ENCODE results near the gene RUNDC1.

RUNDC1 gene

DNA sequence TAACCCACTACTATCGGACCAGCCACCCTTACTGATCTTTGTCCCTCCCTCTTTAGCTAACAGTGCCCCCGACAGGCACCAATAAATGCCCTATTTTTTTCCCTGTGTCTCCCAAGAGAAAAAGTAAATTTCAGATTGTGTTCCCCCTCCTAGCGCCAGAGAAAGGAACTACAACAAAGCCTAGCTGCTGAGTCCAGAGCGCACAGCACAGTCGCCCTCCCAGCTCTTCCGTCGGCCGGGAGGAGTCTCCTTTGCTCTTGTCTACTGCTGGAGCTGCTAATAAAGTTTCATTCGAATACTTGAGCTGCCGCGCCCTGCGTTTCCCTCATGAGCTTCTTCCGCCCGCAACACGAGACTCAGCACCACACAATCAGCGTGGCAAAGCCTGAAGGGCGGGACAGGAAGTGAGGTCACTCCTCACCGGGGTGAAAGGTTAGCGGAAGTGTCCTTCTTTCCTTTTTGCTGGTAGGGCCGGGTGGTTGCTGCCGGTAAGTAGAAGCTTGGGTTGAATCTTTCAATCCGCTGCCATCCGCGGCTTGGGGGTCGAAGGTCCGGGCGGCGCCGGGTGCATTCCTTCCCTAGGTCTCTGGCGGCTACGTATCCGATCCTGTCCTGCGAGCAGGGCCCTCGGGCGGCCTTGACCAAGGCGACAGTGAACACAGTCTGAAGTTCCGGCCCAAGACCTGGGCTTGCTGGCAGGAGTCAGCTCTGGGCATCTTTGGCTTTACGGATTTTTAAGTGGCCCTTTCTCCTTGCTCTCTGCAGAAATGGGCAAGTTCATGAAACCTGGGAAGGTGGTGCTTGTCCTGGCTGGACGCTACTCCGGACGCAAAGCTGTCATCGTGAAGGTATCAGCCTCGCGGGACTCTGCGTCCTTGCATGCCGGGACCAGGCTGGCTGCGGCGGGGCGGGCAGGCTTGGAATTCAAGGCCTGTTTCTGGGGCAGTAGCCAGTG, 17.9 kb downstream of the RUNDC1 start, which contains the start of gene RPL27 (continued):
- TF ChIP-seq ZIC2 (tag by site-specific recombination; IDR thresholded peaks at IDR 0.05) (peak; percentile 62), TRIM28 (IDR thresholded peaks at IDR 0.05; ENCODE audit: borderline replicate concordance, low read length) (peak; percentile 97), SCRT1 (tag by site-specific recombination; IDR thresholded peaks at IDR 0.05; ENCODE audit: borderline replicate concordance) (no peak), ZNF324 (tag by site-specific recombination; IDR thresholded peaks at IDR 0.05) (peak; percentile 100), WT1 (tag by site-specific recombination; IDR thresholded peaks at IDR 0.05) (peak; percentile 88), ZNF529 (tag by site-specific recombination; IDR thresholded peaks at IDR 0.05; ENCODE audit: insufficient replicate concordance) (no peak), KLF1 (tag by site-specific recombination; IDR thresholded peaks at IDR 0.05) (peak; percentile 99), ZNF214 (tag by site-specific recombination; IDR thresholded peaks at IDR 0.05; ENCODE audit: borderline replicate concordance) (no peak), SP3 (tag by site-specific recombination; IDR thresholded peaks at IDR 0.05) (peak; percentile 99), ZNF610 (tag by site-specific recombination; IDR thresholded peaks at IDR 0.05; ENCODE audit: borderline replicate concordance) (peak; percentile 86), GLIS2 (tag by site-specific recombination; IDR thresholded peaks at IDR 0.05) (no peak), ZNF140 (tag by site-specific recombination; IDR thresholded peaks at IDR 0.05) (no peak), ZNF623 (tag by site-specific recombination; IDR thresholded peaks at IDR 0.05) (peak; percentile 35), ZBTB7A (tag by site-specific recombination; IDR thresholded peaks at IDR 0.05; ENCODE audit: low read depth) (no peak), ZNF777 (tag by site-specific recombination; IDR thresholded peaks at IDR 0.05; ENCODE audit: borderline replicate concordance) (no peak), MEIS1 (CRISPR knock-in tag; IDR thresholded peaks at IDR 0.05; ENCODE audit: borderline replicate concordance) (no peak), ZNF473 (tag by site-specific recombination; IDR thresholded peaks at IDR 0.05) (no peak), ZNF785 (tag by site-specific recombination; IDR thresholded peaks at IDR 0.05) (no peak), ZNF521 (tag by site-specific recombination; IDR thresholded peaks at IDR 0.05) (no peak), ZNF660 (tag by site-specific recombination; IDR thresholded peaks at IDR 0.05) (peak; percentile 99), ZNF747 (tag by site-specific recombination; IDR thresholded peaks at IDR 0.05) (no peak), ZSCAN16 (tag by site-specific recombination; IDR thresholded peaks at IDR 0.05) (no peak), ZNF37A (tag by site-specific recombination; IDR thresholded peaks at IDR 0.05) (no peak), ZNF776 (tag by site-specific recombination; IDR thresholded peaks at IDR 0.05; ENCODE audit: borderline replicate concordance) (no peak), HOXA7 (CRISPR knock-in tag; IDR thresholded peaks at IDR 0.05; ENCODE audit: borderline replicate concordance) (no peak), ZNF664 (tag by site-specific recombination; IDR thresholded peaks at IDR 0.05) (peak; percentile 23; the same call in 1 of the 2 replicates), KLF9 (tag by site-specific recombination; IDR thresholded peaks at IDR 0.05; ENCODE audit: low read depth) (peak; percentile 89), ZBTB17 (tag by site-specific recombination; IDR thresholded peaks at IDR 0.05) (peak; percentile 99), ZNF530 (tag by site-specific recombination; IDR thresholded peaks at IDR 0.05; ENCODE audit: low read depth) (no peak)
- TF ChIP-seq, protein P1, sequence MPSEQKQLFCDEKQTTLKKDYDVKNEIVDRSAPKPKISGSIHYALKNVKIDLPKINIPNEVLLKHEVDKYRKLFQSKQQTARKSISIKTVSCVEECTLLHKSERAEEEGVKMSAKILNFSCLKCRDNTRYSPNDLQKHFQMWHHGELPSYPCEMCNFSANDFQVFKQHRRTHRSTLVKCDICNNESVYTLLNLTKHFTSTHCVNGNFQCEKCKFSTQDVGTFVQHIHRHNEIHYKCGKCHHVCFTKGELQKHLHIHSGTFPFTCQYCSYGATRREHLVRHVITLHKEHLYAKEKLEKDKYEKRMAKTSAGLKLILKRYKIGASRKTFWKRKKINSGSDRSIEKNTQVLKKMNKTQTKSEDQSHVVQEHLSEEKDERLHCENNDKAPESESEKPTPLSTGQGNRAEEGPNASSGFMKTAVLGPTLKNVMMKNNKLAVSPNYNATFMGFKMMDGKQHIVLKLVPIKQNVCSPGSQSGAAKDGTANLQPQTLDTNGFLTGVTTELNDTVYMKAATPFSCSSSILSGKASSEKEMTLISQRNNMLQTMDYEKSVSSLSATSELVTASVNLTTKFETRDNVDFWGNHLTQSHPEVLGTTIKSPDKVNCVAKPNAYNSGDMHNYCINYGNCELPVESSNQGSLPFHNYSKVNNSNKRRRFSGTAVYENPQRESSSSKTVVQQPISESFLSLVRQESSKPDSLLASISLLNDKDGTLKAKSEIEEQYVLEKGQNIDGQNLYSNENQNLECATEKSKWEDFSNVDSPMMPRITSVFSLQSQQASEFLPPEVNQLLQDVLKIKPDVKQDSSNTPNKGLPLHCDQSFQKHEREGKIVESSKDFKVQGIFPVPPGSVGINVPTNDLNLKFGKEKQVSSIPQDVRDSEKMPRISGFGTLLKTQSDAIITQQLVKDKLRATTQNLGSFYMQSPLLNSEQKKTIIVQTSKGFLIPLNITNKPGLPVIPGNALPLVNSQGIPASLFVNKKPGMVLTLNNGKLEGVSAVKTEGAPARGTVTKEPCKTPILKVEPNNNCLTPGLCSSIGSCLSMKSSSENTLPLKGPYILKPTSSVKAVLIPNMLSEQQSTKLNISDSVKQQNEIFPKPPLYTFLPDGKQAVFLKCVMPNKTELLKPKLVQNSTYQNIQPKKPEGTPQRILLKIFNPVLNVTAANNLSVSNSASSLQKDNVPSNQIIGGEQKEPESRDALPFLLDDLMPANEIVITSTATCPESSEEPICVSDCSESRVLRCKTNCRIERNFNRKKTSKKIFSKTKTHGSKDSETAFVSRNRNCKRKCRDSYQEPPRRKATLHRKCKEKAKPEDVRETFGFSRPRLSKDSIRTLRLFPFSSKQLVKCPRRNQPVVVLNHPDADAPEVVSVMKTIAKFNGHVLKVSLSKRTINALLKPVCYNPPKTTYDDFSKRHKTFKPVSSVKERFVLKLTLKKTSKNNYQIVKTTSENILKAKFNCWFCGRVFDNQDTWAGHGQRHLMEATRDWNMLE (tag by site-specific recombination; conservative IDR thresholded peaks at IDR 0.05; ENCODE audit: low read depth): peak; percentile 95
- TF ChIP-seq, protein P2, sequence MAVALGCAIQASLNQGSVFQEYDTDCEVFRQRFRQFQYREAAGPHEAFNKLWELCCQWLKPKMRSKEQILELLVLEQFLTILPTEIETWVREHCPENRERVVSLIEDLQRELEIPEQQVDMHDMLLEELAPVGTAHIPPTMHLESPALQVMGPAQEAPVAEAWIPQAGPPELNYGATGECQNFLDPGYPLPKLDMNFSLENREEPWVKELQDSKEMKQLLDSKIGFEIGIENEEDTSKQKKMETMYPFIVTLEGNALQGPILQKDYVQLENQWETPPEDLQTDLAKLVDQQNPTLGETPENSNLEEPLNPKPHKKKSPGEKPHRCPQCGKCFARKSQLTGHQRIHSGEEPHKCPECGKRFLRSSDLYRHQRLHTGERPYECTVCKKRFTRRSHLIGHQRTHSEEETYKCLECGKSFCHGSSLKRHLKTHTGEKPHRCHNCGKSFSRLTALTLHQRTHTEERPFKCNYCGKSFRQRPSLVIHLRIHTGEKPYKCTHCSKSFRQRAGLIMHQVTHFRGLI (tag by site-specific recombination; IDR thresholded peaks at IDR 0.05): peak; percentile 86
- TF ChIP-seq, protein P3, sequence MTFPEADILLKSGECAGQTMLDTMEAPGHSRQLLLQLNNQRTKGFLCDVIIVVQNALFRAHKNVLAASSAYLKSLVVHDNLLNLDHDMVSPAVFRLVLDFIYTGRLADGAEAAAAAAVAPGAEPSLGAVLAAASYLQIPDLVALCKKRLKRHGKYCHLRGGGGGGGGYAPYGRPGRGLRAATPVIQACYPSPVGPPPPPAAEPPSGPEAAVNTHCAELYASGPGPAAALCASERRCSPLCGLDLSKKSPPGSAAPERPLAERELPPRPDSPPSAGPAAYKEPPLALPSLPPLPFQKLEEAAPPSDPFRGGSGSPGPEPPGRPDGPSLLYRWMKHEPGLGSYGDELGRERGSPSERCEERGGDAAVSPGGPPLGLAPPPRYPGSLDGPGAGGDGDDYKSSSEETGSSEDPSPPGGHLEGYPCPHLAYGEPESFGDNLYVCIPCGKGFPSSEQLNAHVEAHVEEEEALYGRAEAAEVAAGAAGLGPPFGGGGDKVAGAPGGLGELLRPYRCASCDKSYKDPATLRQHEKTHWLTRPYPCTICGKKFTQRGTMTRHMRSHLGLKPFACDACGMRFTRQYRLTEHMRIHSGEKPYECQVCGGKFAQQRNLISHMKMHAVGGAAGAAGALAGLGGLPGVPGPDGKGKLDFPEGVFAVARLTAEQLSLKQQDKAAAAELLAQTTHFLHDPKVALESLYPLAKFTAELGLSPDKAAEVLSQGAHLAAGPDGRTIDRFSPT (tag by site-specific recombination; IDR thresholded peaks at IDR 0.05): peak; percentile 87

Measured in HEK293 (cell line).